ENCODE results near the gene NBEA.

Gene NBEA

GRCh38 chr13:35478271-35479037 is 536.4 kb downstream of the NBEA start:
- DNase-seq, result no peak

DNA sequence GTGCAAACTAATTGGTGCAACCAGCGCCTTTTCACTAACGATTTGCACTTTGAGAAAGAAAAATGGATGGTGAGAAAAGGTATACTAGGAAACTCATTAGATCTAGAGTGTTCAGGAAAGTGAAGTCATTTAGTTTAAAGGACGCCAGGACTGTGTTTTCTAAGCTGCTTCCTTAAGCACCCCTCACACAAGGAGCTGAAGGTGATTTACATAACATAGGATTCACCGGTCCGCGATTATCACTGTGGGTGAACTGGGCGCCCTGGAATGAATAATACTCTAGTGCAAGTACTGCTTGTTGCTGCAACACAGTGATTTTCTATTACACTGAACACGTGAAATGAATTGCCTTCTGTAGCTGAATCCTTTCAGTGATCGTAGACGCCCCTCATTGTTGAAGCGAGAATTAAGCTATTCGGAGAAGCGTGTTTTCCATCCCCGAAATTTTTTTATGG is 537.0 kb downstream of the NBEA start:
- DNase-seq, result no peak

DNA sequence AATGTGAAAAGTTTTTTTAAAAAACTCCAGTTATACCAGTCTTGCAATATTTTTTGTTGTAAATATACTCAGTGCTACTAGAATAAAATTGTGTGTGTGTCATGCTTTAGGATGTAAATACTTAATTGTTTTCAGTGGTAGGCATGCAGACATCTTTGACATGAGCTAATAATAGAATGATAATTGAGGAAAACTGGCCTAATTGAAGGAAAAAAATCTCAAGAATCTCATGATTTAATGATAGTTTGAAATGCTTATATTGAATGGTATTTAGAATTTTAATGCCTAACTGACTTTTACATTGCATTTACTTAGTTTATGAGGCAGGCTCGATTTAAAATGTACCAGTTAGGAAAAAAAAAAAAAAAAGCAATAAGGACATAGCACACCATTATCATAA is 537.6 kb downstream of the NBEA start:
- no peak for DNase-seq

GRCh38 chr13:35480346-35480745 is 538.3 kb downstream of the NBEA start:
- no peak for DNase-seq

- DNase-seq, result no peak
Measured at GRCh38 chr13:35481777-35482176, 539.7 kb downstream of the NBEA start.

DNA sequence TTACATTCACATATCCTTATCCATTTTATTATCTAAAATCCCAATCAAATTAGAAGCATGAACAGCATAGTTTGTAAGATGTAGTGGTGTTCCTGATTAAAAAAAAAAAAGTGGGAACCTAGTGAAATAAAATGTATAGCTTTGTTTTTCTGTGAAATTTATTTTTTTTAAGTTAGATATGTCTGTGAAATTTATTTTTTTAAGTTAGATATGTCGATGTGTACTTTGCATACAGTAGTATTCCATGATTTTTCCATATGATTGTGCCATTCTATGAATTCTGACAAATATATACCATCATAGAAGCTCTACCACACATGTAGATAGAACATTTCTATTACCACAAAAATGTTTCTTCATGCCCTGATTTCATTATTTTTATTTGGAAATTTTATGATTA is 540.5 kb downstream of the NBEA start:
- DNase-seq, result no peak

GRCh38 chr13:35483761-35484160 is 541.7 kb downstream of the NBEA start:
- DNase-seq, result no peak

- no peak for DNase-seq
Measured at GRCh38 chr13:35484384-35484783, 542.3 kb downstream of the NBEA start.

- no peak for DNase-seq
Measured at GRCh38 chr13:35485424-35485823, 543.4 kb downstream of the NBEA start.

GRCh38 chr13:35489050-35489449 is 547.0 kb downstream of the NBEA start:
- DNase-seq, result no peak

GRCh38 chr13:35496006-35496405 is 553.9 kb downstream of the NBEA start:
- DNase-seq, result no peak

DNA sequence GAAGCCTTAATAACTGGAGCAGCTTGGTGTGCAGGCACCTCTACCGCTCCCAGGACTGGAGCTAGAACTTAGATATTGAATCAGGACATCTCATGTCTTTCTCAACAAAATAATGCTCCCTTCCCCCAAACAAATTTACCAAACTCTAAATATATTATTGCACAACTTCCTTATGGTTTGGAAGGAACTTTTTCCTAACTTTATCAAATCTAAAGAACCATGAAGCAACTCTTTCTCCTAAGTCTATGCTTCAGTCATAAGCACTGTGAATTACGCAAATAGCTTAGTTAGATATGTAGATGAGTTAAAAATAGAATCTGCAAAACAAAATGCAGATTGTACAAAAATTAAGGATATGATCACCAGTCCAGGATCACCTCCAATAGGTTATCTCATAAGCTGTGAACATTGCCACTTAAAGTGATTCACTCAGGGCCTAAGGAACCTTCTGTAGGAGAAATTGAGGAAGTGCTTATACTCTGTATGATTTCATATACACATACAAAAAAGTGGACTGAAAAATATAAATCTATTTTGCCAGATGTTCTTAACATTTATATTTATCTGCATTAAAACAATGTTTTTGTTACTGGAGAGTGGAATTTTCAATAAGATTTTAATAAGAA is 554.8 kb downstream of the NBEA start:
- DNase-seq, result no peak

DNA sequence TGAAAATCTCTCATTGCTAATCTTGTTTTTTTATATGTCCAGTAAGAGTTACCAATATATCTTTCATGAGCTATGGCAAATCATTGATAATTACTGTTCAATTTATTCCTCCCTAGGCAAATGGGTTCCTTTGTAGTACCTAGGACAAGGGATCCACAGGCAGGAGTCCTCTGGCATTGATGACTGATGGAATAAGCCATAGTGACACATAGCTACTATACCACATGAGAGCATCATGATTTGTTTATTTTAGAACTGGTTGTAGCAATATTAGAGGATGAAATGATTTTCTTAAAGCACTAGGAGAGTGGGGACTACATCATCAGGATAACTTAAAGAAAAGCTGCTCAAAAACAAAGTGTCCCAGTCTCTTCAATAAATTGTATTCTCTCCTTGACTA is 556.2 kb downstream of the NBEA start:
- DNase-seq, result no peak

DNA sequence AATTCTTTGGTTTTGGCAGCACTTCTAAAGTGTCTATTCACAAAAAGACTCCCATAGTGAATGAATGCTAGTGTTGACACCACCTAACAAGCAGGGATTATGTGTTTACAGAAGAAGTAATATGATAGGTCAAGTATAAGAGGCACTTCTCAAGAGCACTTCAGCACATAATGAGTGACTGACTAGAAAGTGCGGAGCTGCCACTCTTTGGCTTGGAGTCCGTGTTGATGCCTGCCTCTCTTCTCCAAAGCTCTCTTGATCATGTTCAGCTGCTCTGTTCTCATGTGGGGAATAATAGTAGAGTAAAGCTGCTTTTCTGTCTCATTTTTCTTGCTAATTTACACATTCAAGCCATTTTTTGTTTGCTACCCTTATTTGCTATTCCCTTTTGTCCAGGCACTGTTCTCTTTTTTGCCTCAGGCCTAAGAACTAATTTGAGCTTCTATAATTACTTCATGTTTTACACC is 557.2 kb downstream of the NBEA start:
- no peak for DNase-seq

DNA sequence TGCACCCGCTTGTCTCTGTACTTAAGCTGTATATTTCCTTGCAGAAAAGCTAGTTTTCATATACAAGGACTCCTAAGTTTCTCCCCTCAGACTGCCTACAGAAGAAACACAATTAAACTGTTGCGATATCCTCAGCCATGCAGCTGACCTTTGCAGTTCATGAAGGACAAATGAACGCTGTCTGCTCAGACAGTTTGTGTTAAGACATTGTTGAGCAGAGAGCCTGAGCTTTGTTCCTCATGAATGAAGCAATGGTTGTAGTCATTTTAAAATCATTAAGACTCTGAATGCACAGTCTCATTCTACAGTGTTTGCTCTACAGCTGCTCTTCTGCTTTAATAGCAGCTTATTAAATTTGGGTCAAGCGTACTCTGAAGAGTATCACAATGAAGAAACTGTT is 557.6 kb downstream of the NBEA start:
- no peak for DNase-seq

GRCh38 chr13:35500144-35500543 is 558.1 kb downstream of the NBEA start:
- DNase-seq, result no peak

- DNase-seq, result no peak
Measured at GRCh38 chr13:35501661-35502235, 559.7 kb downstream of the NBEA start.

DNA sequence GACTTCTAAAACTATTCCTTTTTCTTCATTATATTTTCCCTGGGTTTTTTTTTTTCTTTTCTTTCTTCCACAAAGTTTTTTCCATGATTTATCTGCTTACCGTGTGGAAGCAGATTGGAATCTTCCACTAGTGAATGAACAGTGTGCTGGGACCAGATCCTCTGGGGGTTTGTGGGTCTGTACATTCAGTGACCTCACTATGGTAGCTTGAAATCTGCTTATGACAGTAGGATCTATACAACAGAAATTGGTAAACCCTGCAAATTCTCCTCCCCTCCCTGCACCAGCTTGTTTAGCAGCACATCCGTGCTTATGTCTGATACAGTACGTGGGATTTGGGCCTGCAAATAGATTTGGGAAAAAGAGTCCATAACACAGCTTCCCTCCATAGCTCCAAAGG is 560.4 kb downstream of the NBEA start:
- DNase-seq, result no peak

DNA sequence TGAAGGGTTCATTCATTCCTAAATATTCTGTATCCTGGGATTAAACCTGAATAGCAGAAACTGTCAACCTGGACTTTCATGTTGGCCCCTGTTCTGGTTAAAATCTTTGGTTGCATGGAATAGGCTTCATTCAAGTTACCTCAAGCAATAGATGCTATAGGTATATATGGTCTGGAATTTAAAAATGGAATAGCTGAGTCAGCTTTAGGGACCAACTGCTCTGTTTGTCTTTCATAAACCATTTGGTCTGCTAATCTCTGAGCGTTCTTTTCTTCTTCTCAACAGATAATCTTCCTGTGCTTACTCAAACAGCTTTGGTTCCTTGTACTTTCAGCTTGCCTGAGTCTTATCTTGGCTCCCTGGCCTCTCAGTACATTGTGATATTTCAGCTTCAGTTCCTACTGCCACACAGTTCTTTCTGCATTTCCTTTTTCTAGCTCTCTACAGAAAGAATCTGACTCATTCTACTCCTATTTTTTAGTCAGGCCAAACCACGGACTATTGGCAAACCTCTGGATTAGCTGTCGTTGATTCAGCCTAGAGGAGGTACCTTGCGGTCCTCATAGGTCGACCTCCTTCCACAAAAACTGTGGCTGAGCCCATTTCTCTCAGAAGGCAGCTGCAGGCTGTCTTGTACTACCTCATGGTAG is 570.3 kb downstream of the NBEA start:
- DNase-seq, result no peak

DNA sequence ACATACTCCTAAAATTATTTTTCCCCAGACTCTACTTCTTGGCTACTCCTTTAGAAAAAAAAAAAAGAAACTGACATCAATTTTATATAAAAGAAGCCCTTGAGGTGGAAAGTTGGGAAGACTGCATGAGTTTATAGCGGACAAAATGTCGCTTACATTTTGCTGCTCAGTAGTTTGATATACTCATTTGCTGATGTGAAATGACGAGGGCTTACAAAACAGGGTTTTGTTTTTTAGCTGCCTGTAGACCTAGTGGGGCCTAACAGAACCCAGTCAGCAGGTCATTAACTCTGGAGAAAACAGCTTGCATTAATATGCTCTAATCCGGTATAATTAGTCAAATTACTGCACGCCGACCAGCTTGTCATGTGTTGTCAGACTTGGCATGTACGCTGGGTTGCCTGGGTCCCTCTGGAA is 572.0 kb downstream of the NBEA start:
- DNase-seq, result no peak

DNA sequence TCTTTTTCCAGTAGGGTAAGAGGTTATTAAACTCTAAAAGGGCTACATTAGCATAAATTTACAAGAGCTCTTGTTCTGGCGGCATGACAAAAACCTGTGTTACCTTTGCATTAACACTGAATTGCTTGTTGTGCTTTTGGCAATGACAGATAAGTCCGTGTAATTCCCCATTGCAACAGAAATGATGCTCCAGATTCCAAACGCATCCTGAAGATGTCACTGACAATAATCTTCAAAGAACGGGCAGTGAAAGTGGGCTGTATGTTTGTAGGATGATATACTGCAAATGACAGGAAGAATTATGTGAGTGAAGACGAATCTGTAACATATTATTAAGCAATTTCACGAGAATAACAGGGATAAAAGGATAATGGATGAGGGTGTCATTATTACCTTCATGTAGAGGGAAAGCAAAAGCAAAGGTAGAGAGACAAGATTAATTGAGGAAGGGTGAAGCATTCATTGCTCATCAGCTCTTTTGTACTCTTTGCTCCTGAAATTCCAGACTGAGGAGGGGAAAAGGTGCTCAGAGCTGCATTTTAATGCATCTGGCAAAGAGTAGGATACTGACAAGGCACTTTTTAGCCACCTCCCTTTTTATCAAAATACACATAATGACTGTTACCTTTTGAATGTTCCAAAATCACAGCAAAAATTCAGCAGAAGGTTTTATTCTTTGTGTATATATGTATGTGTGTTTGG is 572.9 kb downstream of the NBEA start:
- no peak for DNase-seq

GRCh38 chr13:35518337-35518946 is 576.4 kb downstream of the NBEA start:
- DNase-seq, result no peak

- DNase-seq, result no peak
Measured at GRCh38 chr13:35524171-35524570, 582.1 kb downstream of the NBEA start.
